Measurements from ENCODE around the gene AGGF1.

GRCh38 chr5:77087484-77088261, 57.5 kb downstream of the AGGF1 start:
- TF ChIP-seq CTCF (IDR thresholded peaks at IDR 0.05) = no peak
- no peak for TF ChIP-seq USF2 (IDR thresholded peaks at IDR 0.05)
- no peak for TF ChIP-seq BCL3 (IDR thresholded peaks at IDR 0.05)
- no peak for TF ChIP-seq CHD4 (IDR thresholded peaks at IDR 0.05; ENCODE audit: borderline replicate concordance)
- no peak for TF ChIP-seq MAX (IDR thresholded peaks at IDR 0.05)
- TF ChIP-seq MAFK (IDR thresholded peaks at IDR 0.05; ENCODE audit: partially characterized antibody) = no peak
- TF ChIP-seq RAD21 (conservative IDR thresholded peaks at IDR 0.05 in 1 of 2, IDR thresholded peaks at IDR 0.05 in 1 of 2) = no peak
- no peak for TF ChIP-seq POLR2A (IDR thresholded peaks at IDR 0.05; ENCODE audit: low read length)
- TF ChIP-seq EP300 (IDR thresholded peaks at IDR 0.05) = no peak
